Parathyroid adenoma (tissue), 2 donors: Measurements from ENCODE around the gene PKLR.

Source experiments
- H2AFZ ChIP-seq: fragments of 300-600 bp; sonication (generic); one replicate; pipeline ENCODE4 v1.7.0; 2017; ENCODE audit warnings: antibody characterized with exemption, mild to moderate bottlenecking
- H3K27ac ChIP-seq: fragments of 300-600 bp; sonication (generic); one replicate; pipeline ENCODE4 v1.7.0; 2017
- H3K27me3 ChIP-seq: fragments of 300-600 bp; sonication (generic); one replicate; pipeline ENCODE4 v1.7.0; 2017; ENCODE audit warnings: low read length; ENCODE audit not compliant: control insufficient read depth, insufficient read depth
- H3K36me3 ChIP-seq: fragments of 300-600 bp; sonication (generic); one replicate; pipeline ENCODE4 v1.7.0; 2017; ENCODE audit warnings: low read length; ENCODE audit not compliant: control insufficient read depth, insufficient read depth
- H3K4me1 ChIP-seq: fragments of 300-600 bp; sonication (generic); one replicate; pipeline ENCODE4 v1.7.0; 2017; ENCODE audit warnings: control low read depth
- H3K4me2 ChIP-seq: fragments of 300-600 bp; sonication (generic); one replicate; pipeline ENCODE4 v1.7.0; 2017; ENCODE audit warnings: low read length
- H3K4me3 ChIP-seq: fragments of 300-600 bp; sonication (generic); one replicate; pipeline ENCODE4 v1.7.0; 2017; ENCODE audit warnings: low read depth, low read length
- H3K79me2 ChIP-seq: fragments of 300-600 bp; sonication (generic); one replicate; pipeline ENCODE4 v1.7.0; 2017; ENCODE audit warnings: control low read depth
- H3K9ac ChIP-seq: fragments of 300-600 bp; sonication (generic); one replicate; pipeline ENCODE4 v1.7.0; 2017; ENCODE audit warnings: mild to moderate bottlenecking
- H3K9me3 ChIP-seq: fragments of 300-600 bp; sonication (generic); one replicate; pipeline ENCODE4 v1.7.0; 2017; ENCODE audit warnings: low read length; ENCODE audit not compliant: control insufficient read depth
- CTCF ChIP-seq: fragments of 300-600 bp; sonication (generic); IDR thresholded peaks from one replicate; pipeline ENCODE4 v1.7.0; 2017; ENCODE audit warnings: antibody characterized with exemption, mild to moderate bottlenecking
- donor health status: primary hyperparathyroidism.

PKLR gene

GRCh38 chr1:155320252-155320651, 19.0 kb upstream of the PKLR start:
- Histone ChIP-seq H3K79me2 (no peaks in the 10 kb centered on the region), H3K9ac (no peak overlapping the region), H3K4me1 (no peaks in the 10 kb centered on the region), H3K9me3 (no peaks in the 10 kb centered on the region), H3K4me3 (peak overlapping the region; percentile 41), H3K27ac (no peak overlapping the region), H3K27me3 (no peaks in the 10 kb centered on the region), H3K4me2 (peak overlapping the region; percentile 30), H2AFZ (no peak overlapping the region), H3K36me3 (no peaks in the 10 kb centered on the region)
- no peak for TF ChIP-seq CTCF

- Histone ChIP-seq H3K4me3 (no peak overlapping the region), H3K4me2 (no peak overlapping the region), H3K79me2 (no peaks in the 10 kb centered on the region), H3K27me3 (no peaks in the 10 kb centered on the region), H2AFZ (no peak overlapping the region), H3K27ac (no peak overlapping the region), H3K9me3 (no peaks in the 10 kb centered on the region), H3K9ac (no peak overlapping the region), H3K36me3 (no peaks in the 10 kb centered on the region), H3K4me1 (no peaks in the 10 kb centered on the region)
- no peak for TF ChIP-seq CTCF
These were observed 18.3 kb upstream of the PKLR start for GRCh38 chr1:155319536-155319935.

GRCh38 chr1:155318082-155318481, 16.8 kb upstream of the PKLR start:
- no peaks in the 10 kb centered on the region for H3K79me2 ChIP-seq
- H3K36me3 ChIP-seq = no peaks in the 10 kb centered on the region
- no peak overlapping the region for H2AFZ ChIP-seq
- H3K9ac ChIP-seq = no peak overlapping the region
- H3K27ac ChIP-seq = no peak overlapping the region
- H3K27me3 ChIP-seq = no peaks in the 10 kb centered on the region
- H3K4me2 ChIP-seq = no peak overlapping the region
- no peaks in the 10 kb centered on the region for H3K9me3 ChIP-seq
- no peaks in the 10 kb centered on the region for H3K4me1 ChIP-seq
- TF ChIP-seq CTCF = no peak
- H3K4me3 ChIP-seq = no peak overlapping the region

- H3K4me1 ChIP-seq = no peaks in the 10 kb centered on the region
- H3K9me3 ChIP-seq = no peaks in the 10 kb centered on the region
- H3K27me3 ChIP-seq = no peaks in the 10 kb centered on the region
- no peak overlapping the region for H3K27ac ChIP-seq
- H3K4me2 ChIP-seq = no peak overlapping the region
- no peaks in the 10 kb centered on the region for H3K36me3 ChIP-seq
- no peak for TF ChIP-seq CTCF
- no peaks in the 10 kb centered on the region for H3K79me2 ChIP-seq
- no peak overlapping the region for H3K9ac ChIP-seq
- no peak overlapping the region for H3K4me3 ChIP-seq
- no peak overlapping the region for H2AFZ ChIP-seq
These were observed 15.7 kb upstream of the PKLR start for GRCh38 chr1:155316922-155317321.

GRCh38 chr1:155313261-155313660, 12.0 kb upstream of the PKLR start:
- no peaks in the 10 kb centered on the region for H3K27me3 ChIP-seq
- TF ChIP-seq CTCF = no peak
- H3K4me2 ChIP-seq = no peak overlapping the region
- H3K4me3 ChIP-seq = no peak overlapping the region
- H3K4me1 ChIP-seq = peaks cover 4% of the 10 kb centered on the region
- H3K27ac ChIP-seq = no peak overlapping the region
- H3K79me2 ChIP-seq = peaks cover 3% of the 10 kb centered on the region
- H3K9me3 ChIP-seq = no peaks in the 10 kb centered on the region
- no peak overlapping the region for H2AFZ ChIP-seq
- no peaks in the 10 kb centered on the region for H3K36me3 ChIP-seq
- H3K9ac ChIP-seq = no peak overlapping the region
